SH-SY5Y (cell line): ENCODE measurements around the gene RBM17.

Experiments
- GATA2 ChIP-seq: IDR thresholded peaks from 2 replicates; pipeline ENCODE4 v1.6.1; 2011; ENCODE audit warnings: mild to moderate bottlenecking, low read depth, low read length
- GATA3 ChIP-seq: IDR thresholded peaks from 2 replicates; pipeline ENCODE4 v1.6.1; 2011; ENCODE audit warnings: low read depth, mild to moderate bottlenecking, low read length, moderate library complexity

DNA sequence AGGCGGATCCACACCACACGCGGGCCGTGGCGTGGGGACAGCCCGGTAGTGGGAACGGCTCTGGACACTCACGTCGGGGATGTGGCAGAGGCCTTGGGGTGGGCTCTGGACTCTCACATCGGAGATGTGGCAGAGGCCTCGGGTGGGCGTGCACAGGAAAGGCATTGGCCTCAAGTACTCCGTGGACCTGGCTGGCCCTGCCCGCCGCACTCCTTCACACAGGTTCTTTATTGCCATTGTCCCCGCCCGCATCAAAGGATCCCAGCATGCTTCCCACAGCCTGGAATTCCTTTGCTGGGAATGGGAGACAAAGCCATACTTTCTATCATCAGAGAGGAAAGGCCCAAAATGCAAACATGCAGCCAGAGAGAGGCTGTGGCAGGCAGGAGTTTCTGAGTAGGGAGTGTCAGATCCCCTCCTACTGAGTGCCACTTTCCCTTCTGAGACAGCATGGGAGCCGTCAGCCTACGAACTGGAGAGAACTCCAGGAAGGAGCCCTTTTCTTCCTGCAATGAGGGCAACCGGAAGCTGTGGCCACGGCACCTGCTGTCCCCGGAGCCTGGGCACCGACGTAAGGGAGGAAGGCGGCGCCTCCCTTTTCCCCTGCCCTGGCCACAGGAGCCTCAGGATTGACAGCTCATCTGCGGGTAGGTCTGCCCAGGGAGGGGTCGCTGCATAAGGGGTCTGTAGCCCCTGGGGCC, 51.5 kb downstream of the RBM17 start:
- TF ChIP-seq GATA2 (no peak), GATA3 (no peak)
